Measurements from ENCODE around the gene LSP1. TPM values are rescaled to one million over a fixed set of nuclear protein-coding genes. Genes with fewer than 3 reads are reported as not detected.

LSP1 gene
- total RNA-seq, 2 experiments from 2014 or later: 463 to 477 TPM

DNA sequence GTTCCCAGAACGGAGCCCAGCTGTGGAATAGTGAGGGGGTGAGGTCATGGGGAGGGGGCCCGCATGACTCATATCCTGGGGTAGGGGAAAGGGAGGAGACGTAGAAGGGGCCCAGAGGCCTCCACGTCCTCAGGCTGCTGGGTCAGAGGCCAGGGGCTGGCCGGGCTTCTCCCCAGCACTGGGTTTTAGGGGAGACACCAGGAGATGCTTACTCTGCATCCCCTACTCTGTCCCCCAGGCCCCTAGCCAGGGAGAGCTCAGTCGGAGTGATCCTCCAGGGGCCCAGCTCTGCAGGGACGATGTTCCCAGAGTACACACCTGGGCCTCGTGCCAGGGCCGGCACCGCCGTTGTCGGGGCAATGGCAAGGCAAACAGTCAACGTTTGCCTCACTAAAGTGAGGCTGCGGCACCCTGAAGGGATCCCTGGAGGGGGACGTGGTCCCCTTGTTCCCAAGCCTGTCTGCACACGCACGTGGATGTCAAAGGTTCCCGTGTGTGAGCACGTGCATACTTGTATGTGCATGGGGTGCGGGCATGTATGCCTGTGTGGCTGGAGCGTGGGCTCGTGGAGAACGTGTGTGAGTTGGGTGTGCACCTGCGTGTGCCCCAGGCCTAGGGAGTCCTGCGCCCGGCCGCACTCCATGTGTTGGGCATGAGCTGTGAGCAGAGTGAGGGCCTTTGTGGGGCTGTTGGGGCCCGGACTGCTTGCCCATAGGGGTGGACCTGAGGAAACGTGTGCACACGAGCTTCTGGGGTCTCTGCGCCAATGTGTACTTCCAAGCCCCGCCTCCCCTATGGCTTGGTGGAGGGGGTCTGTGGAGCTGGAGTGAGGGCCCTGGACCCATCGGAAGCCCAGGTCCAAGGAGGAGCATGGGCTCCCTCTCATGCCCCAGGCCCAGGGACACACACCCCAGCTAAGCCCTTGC lies 24.6 kb downstream of the LSP1 start:
- Mint-ChIP-seq H3K9me3 (ENCODE audit: insufficient read depth) (no peaks in the 10 kb centered on the region), H3K27me3 (ENCODE audit: low read depth) (no peaks in the 10 kb centered on the region), H3K4me3 (no peak overlapping the region), H3K36me3 (ENCODE audit: low read depth) (no peaks in the 10 kb centered on the region), H3K27ac (no peak overlapping the region), H3K4me1 (ENCODE audit: low read depth) (peaks cover 24% of the 10 kb centered on the region)
- no peak for DNase-seq
- CTCF ChIA-PET: interaction anchor here (1.2 to 1.4 kb wide), 2 partner anchors 10 to 124 kb away, joined by 3 to 4 read pairs; no protein-coding TSS in a partner anchor
- no peak for ATAC-seq
- POLR2A ChIA-PET: no interaction called here

DNA sequence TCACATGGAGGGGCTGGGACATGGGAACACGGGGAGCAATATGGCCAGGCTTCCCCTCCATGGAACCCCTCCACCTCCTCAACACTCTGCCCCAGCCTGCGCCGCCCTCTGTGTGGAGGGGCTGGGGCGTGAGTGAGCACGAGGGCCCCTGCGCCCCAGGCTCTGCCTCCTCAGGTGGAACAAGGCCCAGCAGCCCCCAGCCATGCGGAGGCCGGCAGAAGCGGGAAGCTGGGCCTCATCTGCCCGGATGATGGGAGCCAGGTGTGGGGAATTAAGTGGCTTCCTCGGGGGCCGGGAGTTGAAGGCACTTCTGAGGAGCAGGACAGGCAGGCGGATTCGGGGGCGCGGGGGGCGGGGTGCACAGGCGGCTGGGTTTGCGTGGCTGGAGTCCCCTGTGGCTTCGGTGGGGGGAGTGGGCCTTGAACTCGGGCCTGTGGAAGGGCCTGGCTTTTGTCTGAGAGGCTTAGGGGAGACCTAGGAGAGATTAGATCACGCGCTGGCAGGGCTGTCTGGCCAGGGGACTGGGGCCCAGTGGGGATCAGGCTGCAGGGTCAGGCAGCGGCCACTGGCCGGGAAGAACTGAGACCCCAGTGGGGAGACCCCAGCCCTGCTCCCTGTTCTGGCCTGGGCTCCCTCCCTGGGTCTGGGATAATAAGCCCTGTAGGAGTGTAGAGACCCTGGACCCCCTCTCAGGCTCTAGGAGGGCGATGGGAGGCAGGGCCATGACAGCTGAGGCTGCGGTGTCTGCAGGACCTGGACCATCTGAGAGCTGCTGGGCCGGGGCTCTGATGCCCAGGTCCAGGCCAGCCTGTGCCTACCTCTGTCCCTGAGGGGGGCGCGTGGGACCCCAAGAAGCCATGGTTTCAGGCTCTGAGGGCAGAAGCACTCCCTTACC lies 25.5 kb downstream of the LSP1 start:
- ChIA-PET CTCF (no interaction called here), POLR2A (interaction anchor here (0.9 kb wide), 1 partner anchor 44 kb away, joined by 3 read pairs; no protein-coding TSS in a partner anchor)
- H3K4me3 Mint-ChIP-seq: no peak overlapping the region
- no peak overlapping the region for H3K27ac Mint-ChIP-seq
- no peaks in the 10 kb centered on the region for H3K27me3 Mint-ChIP-seq (ENCODE audit: low read depth)
- ATAC-seq (no peak), DNase-seq (no peak)
- H3K36me3 Mint-ChIP-seq (ENCODE audit: low read depth): no peaks in the 10 kb centered on the region
- H3K9me3 Mint-ChIP-seq (ENCODE audit: insufficient read depth): no peaks in the 10 kb centered on the region
- H3K4me1 Mint-ChIP-seq (ENCODE audit: low read depth): peaks cover 21% of the 10 kb centered on the region

DNA sequence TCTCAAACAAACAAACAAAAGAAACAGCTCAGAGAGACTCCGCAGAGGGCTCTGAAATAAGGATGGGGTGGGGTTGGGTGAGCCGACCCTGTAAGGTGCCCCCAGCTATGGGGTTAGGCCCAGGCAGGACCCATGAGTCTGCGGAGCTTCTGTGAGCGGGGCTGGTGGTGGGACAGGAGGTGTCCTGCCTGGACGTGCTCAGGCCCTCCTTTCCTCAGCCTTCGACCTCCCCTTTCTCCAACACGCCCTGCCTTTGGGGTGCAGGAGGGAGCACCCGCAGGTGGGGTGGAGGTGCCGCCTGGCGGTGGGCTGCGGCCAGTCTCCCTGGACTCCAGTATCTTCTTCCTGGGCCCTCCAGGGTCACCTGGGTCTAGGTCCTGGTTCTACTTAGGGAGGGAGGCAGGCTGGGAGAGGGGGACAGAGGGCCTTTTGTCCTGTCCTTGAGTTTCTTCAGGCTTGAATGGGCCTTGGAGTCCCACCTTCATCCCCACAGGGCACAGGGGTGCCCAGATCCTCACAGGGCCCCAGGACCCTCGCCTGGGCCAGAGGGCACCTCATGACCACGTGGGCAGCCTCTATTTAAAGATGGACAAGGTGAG lies 26.6 kb downstream of the LSP1 start:
- ChIA-PET CTCF (no interaction called here), POLR2A (interaction anchor here (0.9 kb wide), 1 partner anchor 43 kb away, joined by 3 read pairs; no protein-coding TSS in a partner anchor)
- H3K27ac Mint-ChIP-seq: no peak overlapping the region
- no peak overlapping the region for H3K4me3 Mint-ChIP-seq
- no peaks in the 10 kb centered on the region for H3K9me3 Mint-ChIP-seq (ENCODE audit: insufficient read depth)
- no peak for DNase-seq
- no peaks in the 10 kb centered on the region for H3K36me3 Mint-ChIP-seq (ENCODE audit: low read depth)
- H3K4me1 Mint-ChIP-seq (ENCODE audit: low read depth): peaks cover 20% of the 10 kb centered on the region
- ATAC-seq: no peak
- no peaks in the 10 kb centered on the region for H3K27me3 Mint-ChIP-seq (ENCODE audit: low read depth)

DNA sequence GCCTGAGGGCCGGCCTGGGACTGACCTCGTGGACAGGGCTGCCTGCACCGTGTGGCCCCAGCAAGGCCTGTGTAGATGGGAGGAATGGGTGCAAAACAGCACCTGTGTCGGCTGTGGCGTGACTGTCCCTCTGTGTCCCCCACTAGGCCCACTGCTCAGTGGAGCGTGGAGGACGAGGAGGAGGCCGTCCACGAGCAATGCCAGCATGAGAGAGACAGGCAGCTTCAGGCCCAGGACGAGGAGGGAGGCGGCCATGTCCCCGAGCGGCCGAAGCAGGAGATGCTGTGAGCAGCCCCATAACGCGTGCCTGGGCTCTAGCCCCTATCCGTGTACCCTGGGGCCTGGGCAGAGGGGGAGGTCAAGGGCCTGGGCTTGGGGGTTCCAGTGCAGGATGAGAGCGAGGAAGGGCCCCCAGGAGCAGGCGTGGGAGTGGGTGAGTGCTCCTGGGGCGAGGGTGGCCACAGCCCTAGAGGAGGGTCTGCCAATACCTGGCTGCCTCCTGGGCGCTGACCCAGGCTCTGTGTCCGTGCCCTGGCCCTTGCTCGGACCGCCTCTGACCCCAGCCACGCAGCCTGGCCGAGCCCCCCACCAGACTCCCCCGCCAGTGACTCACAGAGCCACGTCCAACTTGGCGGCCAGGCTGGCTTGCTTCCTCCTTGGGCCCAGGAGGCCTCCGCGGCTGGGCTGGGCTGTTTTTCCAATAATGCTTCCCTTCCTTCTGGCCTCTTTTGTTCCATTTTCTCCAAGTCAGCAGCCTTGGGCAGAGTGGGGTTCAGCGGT lies 27.2 kb downstream of the LSP1 start:
- no peak for ATAC-seq
- POLR2A ChIA-PET: interaction anchor here (0.6 kb wide), 1 partner anchor 111 kb away, joined by 5 read pairs; no protein-coding TSS in a partner anchor
- CTCF ChIA-PET: no interaction called here
- Mint-ChIP-seq H3K27ac (no peak overlapping the region), H3K27me3 (ENCODE audit: low read depth) (no peaks in the 10 kb centered on the region), H3K9me3 (ENCODE audit: insufficient read depth) (no peaks in the 10 kb centered on the region), H3K36me3 (ENCODE audit: low read depth) (no peaks in the 10 kb centered on the region), H3K4me1 (ENCODE audit: low read depth) (peaks cover 19% of the 10 kb centered on the region), H3K4me3 (no peak overlapping the region)
- no peak for DNase-seq

DNA sequence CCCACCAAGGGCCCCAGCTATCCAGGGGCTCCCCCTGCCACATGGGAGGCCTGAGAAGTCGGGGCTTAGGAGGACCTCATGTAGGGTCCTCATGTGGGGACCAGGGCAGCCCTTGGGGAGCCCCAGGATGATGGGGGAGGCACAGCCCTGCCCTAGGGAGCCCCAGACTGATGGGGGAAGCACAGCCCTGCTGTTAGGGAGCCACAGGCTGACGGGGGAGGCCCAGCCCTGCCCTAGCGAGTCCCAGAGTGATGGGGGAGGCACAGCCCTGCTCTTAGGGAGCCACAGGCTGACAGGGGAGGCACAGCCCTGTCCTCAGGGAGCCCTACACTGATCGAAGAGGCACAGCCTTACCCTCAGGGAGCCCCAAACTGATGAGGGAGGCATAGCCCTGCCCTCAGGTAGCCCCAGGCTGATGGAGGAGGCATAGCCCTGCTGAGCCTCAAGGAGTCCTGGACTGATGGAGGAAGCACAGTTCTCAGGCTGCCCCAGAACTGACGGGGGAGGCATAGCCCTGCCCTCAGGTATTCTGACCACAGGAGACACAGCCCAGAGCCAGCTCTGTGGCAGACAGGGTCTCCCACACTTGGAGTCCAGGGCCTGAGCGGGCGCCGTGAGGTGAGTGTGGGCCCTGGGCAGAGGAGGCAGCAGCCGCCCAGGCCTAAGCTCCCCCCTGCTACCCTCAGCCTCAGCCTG lies 28.0 kb downstream of the LSP1 start:
- peak; percentile 7 for ATAC-seq
- Mint-ChIP-seq H3K9me3 (ENCODE audit: insufficient read depth) (no peaks in the 10 kb centered on the region), H3K27ac (no peak overlapping the region), H3K36me3 (ENCODE audit: low read depth) (no peaks in the 10 kb centered on the region), H3K4me1 (ENCODE audit: low read depth) (peaks cover 16% of the 10 kb centered on the region), H3K27me3 (ENCODE audit: low read depth) (no peaks in the 10 kb centered on the region), H3K4me3 (no peak overlapping the region)
- DNase-seq: no peak
- ChIA-PET POLR2A (interaction anchor here (0.5 to 0.6 kb wide), 3 partner anchors 110 to 247 kb away, joined by 3 to 5 read pairs (median 3); no protein-coding TSS in a partner anchor), CTCF (interaction anchor here (1.8 to 2.4 kb wide), 6 partner anchors 25 to 270 kb away, joined by 7 to 23 read pairs (median 16); partner anchors contain the start of gene LSP1)

DNA sequence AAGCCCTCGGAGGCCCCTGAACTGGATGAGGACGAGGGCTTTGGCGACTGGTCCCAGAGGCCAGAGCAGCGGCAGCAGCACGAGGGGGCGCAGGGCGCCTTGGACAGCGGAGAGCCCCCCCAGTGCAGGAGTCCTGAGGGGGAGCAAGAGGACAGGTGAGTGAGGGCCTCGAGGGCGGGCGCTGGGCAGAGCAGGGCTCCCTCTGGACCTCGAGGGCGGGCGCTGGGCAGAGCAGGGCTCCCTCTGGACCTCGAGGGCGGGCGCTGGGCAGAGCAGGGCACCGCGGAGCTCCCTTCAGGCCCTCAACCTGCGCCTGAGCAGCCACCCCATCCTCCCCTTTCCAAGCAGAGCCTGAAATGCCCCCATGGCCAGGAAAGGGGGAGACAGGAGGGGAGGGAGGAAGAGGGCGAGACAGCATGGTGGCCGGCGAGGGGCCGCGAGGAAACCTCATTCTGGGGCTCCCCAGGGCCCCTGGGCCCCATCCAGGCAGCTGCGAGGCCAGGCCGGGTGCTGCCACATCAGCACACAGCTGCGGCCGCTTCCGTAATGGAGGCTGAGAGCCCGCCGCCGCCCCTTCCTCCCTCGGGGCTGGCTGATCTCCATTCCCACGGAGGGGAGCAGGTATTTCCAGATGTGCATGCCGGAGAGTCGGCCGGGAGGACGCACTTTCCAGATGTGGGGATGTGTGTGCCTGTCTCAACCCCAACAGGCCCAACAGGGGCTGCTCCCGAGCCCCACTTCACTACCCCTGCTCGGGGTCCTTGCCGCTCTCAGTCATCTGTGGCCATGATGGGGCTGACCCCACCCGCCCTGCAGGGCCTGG lies 28.8 kb downstream of the LSP1 start:
- no peak overlapping the region for H3K4me3 Mint-ChIP-seq
- H3K4me1 Mint-ChIP-seq (ENCODE audit: low read depth): peaks cover 14% of the 10 kb centered on the region
- DNase-seq: no peak
- CTCF ChIA-PET: interaction anchor here (0.6 to 2.4 kb wide), 34 partner anchors 8 to 276 kb away, joined by 3 to 23 read pairs (median 6); partner anchors contain the start of genes H19, LSP1, MRPL23 and PRR33
- H3K9me3 Mint-ChIP-seq (ENCODE audit: insufficient read depth): no peaks in the 10 kb centered on the region
- H3K27ac Mint-ChIP-seq: no peak overlapping the region
- H3K27me3 Mint-ChIP-seq (ENCODE audit: low read depth): no peaks in the 10 kb centered on the region
- H3K36me3 Mint-ChIP-seq (ENCODE audit: low read depth): no peaks in the 10 kb centered on the region
- peak; percentile 9 for ATAC-seq
- POLR2A ChIA-PET: interaction anchor here (0.5 to 1.5 kb wide), 7 partner anchors 28 to 247 kb away, joined by 3 to 4 read pairs (median 3); no protein-coding TSS in a partner anchor

DNA sequence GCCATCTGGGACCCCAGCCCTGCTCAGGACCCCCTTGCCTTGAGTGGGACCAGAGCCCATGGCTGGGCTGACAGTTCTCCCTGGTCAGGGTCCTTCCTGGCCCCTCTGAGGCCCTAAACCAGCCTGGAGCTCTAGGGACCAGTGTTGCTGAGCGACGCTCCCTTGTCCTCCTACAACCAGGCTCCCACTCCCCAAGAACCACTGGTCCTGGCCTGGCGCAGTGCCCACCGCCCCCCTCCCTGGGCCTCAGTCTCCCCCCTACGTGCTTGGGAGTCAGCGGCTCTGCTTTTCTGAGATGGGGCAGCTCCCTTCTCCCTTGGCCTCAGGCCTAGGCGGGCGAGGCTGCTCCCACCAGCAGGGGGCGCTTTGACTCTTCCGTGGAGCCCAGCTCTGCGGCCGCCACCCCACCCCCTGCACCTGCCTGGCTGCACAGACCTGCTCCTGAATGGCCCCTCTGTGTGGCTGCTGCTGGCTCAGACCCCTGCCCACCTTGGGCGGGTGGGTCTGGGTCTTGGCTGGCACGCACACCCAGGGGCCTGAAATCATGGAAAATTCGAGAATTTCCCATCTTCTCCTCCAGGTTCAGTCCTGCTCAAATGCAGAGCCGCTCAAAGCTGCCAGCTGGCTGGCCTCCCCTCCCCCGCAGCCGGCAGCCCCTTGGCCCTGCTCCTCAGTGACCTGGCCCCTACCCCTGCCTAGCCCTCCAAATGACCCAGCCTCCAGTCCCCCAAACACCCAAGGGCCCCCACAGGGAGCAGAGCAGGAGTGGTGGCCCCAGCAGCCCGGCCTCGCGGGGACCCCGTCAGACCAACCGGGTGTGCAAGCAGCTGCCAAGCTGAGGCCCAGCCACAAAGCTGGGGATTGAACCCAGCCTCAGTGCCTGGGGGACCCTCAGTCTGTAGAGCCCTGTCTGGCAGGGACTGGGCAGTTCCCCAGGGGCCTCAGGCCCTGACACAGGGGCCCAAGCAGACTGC lies 29.7 kb downstream of the LSP1 start:
- no peak overlapping the region for H3K27ac Mint-ChIP-seq
- CTCF ChIA-PET: interaction anchor here (0.6 to 2.4 kb wide), 34 partner anchors 9 to 275 kb away, joined by 3 to 23 read pairs (median 6); partner anchors contain the start of genes H19, LSP1, MRPL23 and PRR33
- DNase-seq (peak; percentile 83), ATAC-seq (peak; percentile 85)
- no peaks in the 10 kb centered on the region for H3K9me3 Mint-ChIP-seq (ENCODE audit: insufficient read depth)
- POLR2A ChIA-PET: interaction anchor here (0.7 to 1.5 kb wide), 6 partner anchors 29 to 116 kb away, joined by 3 to 4 read pairs (median 3); no protein-coding TSS in a partner anchor
- H3K36me3 Mint-ChIP-seq (ENCODE audit: low read depth): peaks cover 4% of the 10 kb centered on the region
- no peak overlapping the region for H3K4me3 Mint-ChIP-seq
- peaks cover 15% of the 10 kb centered on the region for H3K4me1 Mint-ChIP-seq (ENCODE audit: low read depth)
- no peaks in the 10 kb centered on the region for H3K27me3 Mint-ChIP-seq (ENCODE audit: low read depth)

DNA sequence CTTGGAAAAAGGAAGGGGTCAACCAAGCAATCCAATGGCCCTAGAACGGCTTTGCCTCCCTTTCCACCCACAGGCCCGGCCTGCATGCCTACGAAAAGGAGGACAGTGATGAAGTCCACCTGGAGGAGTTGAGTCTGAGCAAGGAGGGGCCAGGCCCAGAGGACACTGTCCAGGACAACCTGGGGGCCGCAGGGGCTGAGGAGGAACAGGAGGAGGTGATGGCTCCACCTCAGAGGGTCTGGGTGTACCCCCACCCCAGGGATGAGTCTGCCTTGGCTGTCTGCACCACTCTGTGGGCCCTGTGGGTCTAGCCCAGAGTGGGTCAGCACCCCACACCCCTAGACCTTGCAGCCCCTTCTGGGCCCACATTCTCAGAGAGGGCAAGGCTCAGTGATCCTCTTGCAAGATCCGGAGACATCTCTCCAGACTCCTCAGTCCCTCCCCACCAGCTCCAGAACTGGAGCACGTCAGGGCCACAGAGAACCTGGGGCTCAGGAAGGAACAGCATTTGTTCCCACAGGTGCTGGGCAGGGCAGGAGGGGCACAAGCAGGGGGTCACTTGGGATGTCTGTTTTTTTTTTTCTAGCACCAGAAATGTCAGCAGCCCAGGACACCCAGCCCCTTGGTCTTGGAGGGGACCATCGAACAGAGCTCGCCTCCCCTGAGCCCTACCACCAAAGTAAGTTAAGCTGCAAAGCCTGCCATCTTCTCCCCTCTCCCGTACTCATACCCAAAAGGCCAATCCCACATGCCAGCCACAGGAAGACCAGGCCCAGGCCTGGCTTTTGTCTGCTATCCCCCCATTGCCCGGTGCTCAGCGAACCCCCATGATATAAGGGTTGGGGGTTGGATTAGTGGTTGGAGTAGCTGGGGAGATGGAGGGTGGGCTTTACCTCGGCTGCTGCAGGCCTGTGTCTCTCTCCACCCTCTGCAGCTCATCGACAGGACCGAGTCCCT lies 30.7 kb downstream of the LSP1 start:
- no peak for ATAC-seq
- Mint-ChIP-seq H3K4me1 (ENCODE audit: low read depth) (peaks cover 26% of the 10 kb centered on the region), H3K9me3 (ENCODE audit: insufficient read depth) (no peaks in the 10 kb centered on the region), H3K4me3 (no peak overlapping the region), H3K27ac (no peak overlapping the region), H3K27me3 (ENCODE audit: low read depth) (no peaks in the 10 kb centered on the region), H3K36me3 (ENCODE audit: low read depth) (peaks cover 15% of the 10 kb centered on the region)
- POLR2A ChIA-PET: interaction anchor here (1.5 kb wide), 1 partner anchor 30 kb away, joined by 4 read pairs; no protein-coding TSS in a partner anchor
- DNase-seq: no peak
- CTCF ChIA-PET: interaction anchor here (1.3 to 2.4 kb wide), 13 partner anchors 7 to 268 kb away, joined by 4 to 21 read pairs (median 12); partner anchors contain the start of genes H19, MRPL23, PRR33 and TNNT3

All from activated CD8-positive, alpha-beta T cell treated with anti-CD3 and anti-CD28 coated beads, Interleukin-2, amount 10 ng/mL, durations not matched to agents 7 days and 5 days (primary cell).